HG03460 (cell line): ENCODE measurements around the gene PDE1C.

Source experiments
- ATAC-seq: cut with Tn5 transposase; IDR thresholded peaks from one replicate; pipeline ENCODE4 v1.9.1; 2021; ENCODE audit not compliant: unreplicated experiment

PDE1C gene

GRCh38 chr7:31950091-31950755 lies 120.0 kb downstream of the PDE1C start:
- no peak for ATAC-seq

GRCh38 chr7:31948029-31948428 lies 122.2 kb downstream of the PDE1C start:
- no peak for ATAC-seq

- ATAC-seq, result no peak
Measured at GRCh38 chr7:31940167-31940566, 130.0 kb downstream of the PDE1C start.

GRCh38 chr7:31939076-31939475 lies 131.1 kb downstream of the PDE1C start:
- no peak for ATAC-seq

- no peak for ATAC-seq
Measured at GRCh38 chr7:31938650-31939049, 131.6 kb downstream of the PDE1C start.

GRCh38 chr7:31937982-31938381 lies 132.2 kb downstream of the PDE1C start:
- ATAC-seq, result no peak

GRCh38 chr7:31935124-31936054 lies 134.8 kb downstream of the PDE1C start:
- no peak for ATAC-seq

GRCh38 chr7:31934551-31934950 lies 135.7 kb downstream of the PDE1C start:
- no peak for ATAC-seq

- no peak for ATAC-seq
Measured at GRCh38 chr7:31933481-31933880, 136.7 kb downstream of the PDE1C start.

GRCh38 chr7:31926991-31927584 lies 143.1 kb downstream of the PDE1C start:
- no peak for ATAC-seq

- ATAC-seq, result no peak
Measured at GRCh38 chr7:31925753-31926454, 144.3 kb downstream of the PDE1C start.

- ATAC-seq, result no peak
Measured at GRCh38 chr7:31924251-31924650, 146.0 kb downstream of the PDE1C start.

- ATAC-seq, result no peak
Measured at GRCh38 chr7:31922848-31923247, 147.4 kb downstream of the PDE1C start.

GRCh38 chr7:31921047-31921446 lies 149.2 kb downstream of the PDE1C start:
- no peak for ATAC-seq

GRCh38 chr7:31919678-31920369 lies 150.4 kb downstream of the PDE1C start:
- ATAC-seq, result no peak

- no peak for ATAC-seq
Measured at GRCh38 chr7:31918706-31919393, 151.4 kb downstream of the PDE1C start.

- no peak for ATAC-seq
Measured at GRCh38 chr7:31917256-31917655, 153.0 kb downstream of the PDE1C start.

GRCh38 chr7:31910191-31910590 lies 160.0 kb downstream of the PDE1C start:
- no peak for ATAC-seq

GRCh38 chr7:31906479-31907171 lies 163.6 kb downstream of the PDE1C start:
- no peak for ATAC-seq
